ENCODE results near the gene FAM89A. TPM values are rescaled to one million over a fixed set of nuclear protein-coding genes. Genes with fewer than 3 reads are reported as not detected.
"Not testable (repeated sequence)": the region's sequence is repeated elsewhere in the genome, so short reads cannot be mapped to it uniquely, and the experiment has no call there.

FAM89A gene
- total and polyA plus RNA-seq, 2 donors (not counting 3 experiments of a cell fraction or from before 2014, with no cell fraction given) = 21.0 to 24.0 TPM

DNA sequence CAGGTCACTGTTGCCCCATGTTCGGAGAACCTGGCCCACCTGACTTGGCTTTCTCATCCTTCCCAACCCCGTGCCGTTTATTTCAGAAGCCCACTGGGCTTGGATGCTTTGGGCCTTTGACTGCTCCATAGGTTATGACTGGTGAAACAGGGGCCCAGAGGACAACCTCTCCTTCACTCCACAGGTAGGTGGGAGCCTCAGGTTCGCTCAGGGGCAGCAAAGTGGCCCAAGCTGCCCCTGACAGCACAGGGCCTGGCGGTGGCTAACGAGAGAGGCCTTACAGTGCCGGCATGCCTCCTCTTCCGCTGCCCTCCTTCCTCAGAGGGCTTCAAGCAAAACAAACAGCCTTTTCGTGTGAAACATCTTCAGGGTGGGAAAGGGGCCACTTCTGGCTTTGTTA, 16.9 kb downstream of the FAM89A start:
- peaks cover 0 to 4% of the 10 kb centered on the region in 2 experiments for H3K36me3 ChIP-seq (ENCODE audit: control insufficient read depth in 2 of 2, extremely low read depth in 1 of 2, insufficient read depth in 2 of 2, low read length in 2 of 2)
- POLR2A ChIA-PET = no interaction called here
- FAIRE-seq (no peak), DNase-seq (ENCODE audit: low read depth, low spot score) (no peak)
- peaks cover 12% of the 10 kb centered on the region for H3K4me1 ChIP-seq (ENCODE audit: control insufficient read depth, extremely low read depth, insufficient read depth, low read length)
- H3K4me2 ChIP-seq (ENCODE audit: insufficient read depth, low read length) = no peak overlapping the region
- H3K9me1 ChIP-seq (replicated peaks; ENCODE audit: control insufficient read depth, extremely low read depth, insufficient read depth, low read length) = no peaks in the 10 kb centered on the region
- no peaks in the 10 kb centered on the region for H4K20me1 ChIP-seq (replicated peaks; ENCODE audit: control insufficient read depth, extremely low read depth, insufficient read depth, low read length)
- no peaks in the 10 kb centered on the region for H3K27me3 ChIP-seq (ENCODE audit: control insufficient read depth in 2 of 2, insufficient read depth in 2 of 2, low read length in 2 of 2)
- CTCF ChIA-PET = no interaction called here
- TF ChIP-seq GATA2 (IDR thresholded peaks at IDR 0.05; ENCODE audit: insufficient read depth, insufficient read length, low read depth, low read length) (no peak), MYC (IDR thresholded peaks at IDR 0.05; ENCODE audit: low read depth, low read length) (no peak)
- intact Hi-C loops (cut with micrococcal nuclease) = no loop called here
- no peak overlapping the region for H2AFZ ChIP-seq (ENCODE audit: low read depth, low read length)
- no peak overlapping the region for H3K27ac ChIP-seq (ENCODE audit: insufficient read depth, low read depth, low read length)
- H3K9ac ChIP-seq (replicated peaks; ENCODE audit: extremely low read depth, insufficient read depth, low read length) = no peak overlapping the region
- H3K4me3 ChIP-seq (replicated peaks in 1 of 3; ENCODE audit: insufficient read depth in 1 of 3, low read depth in 1 of 3, low read length in 3 of 3) = no peak overlapping the region
- H3K79me2 ChIP-seq (ENCODE audit: control insufficient read depth, insufficient read depth, low read length) = no peaks in the 10 kb centered on the region
- no peaks in the 10 kb centered on the region for H3K9me3 ChIP-seq (replicated peaks; ENCODE audit: control insufficient read depth, insufficient read depth, low read length)
- dilution Hi-C loops (cut with MboI; ENCODE audit: extremely low pct_ligation_motif_present, low sequenced_read_pairs) = no loop called here
- BruUV-seq (replicated peaks) = no TSS peak

DNA sequence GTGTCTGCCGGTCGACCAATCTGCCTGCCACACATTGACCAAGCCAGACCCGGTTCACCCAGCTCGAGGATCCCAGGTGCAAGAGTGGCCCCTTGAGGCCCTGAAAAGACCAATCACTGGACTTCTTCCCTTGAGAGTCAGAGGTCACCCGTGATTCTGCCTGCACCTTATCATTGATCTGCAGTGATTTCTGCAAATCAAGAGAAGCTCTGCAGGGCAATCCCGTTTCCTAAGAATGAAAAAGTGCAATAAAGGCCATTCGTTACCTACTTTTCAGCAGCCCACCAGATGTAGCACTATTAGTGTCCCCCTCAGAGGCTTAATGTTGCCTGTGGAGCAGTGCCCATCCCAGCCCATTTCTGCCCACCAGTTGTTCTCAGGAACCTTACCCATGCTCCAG, 17.5 kb downstream of the FAM89A start:
- FAIRE-seq; H4K20me1 ChIP-seq (replicated peaks; ENCODE audit: control insufficient read depth, extremely low read depth, insufficient read depth, low read length); H3K27ac ChIP-seq (ENCODE audit: insufficient read depth, low read depth, low read length); H3K4me1 ChIP-seq (ENCODE audit: control insufficient read depth, extremely low read depth, insufficient read depth, low read length); H3K9me1 ChIP-seq (replicated peaks; ENCODE audit: control insufficient read depth, extremely low read depth, insufficient read depth, low read length); dilution Hi-C loops (cut with MboI; ENCODE audit: extremely low pct_ligation_motif_present, low sequenced_read_pairs); intact Hi-C loops (cut with micrococcal nuclease); CTCF ChIA-PET; H3K4me3 ChIP-seq (replicated peaks in 1 of 3; ENCODE audit: insufficient read depth in 1 of 3, low read depth in 1 of 3, low read length in 3 of 3); H3K36me3 ChIP-seq (ENCODE audit: control insufficient read depth in 2 of 2, extremely low read depth in 1 of 2, insufficient read depth in 2 of 2, low read length in 2 of 2); H2AFZ ChIP-seq (ENCODE audit: low read depth, low read length); BruUV-seq (replicated peaks); H3K27me3 ChIP-seq (ENCODE audit: control insufficient read depth in 2 of 2, insufficient read depth in 2 of 2, low read length in 2 of 2); H3K9me3 ChIP-seq (replicated peaks; ENCODE audit: control insufficient read depth, insufficient read depth, low read length); H3K9ac ChIP-seq (replicated peaks; ENCODE audit: extremely low read depth, insufficient read depth, low read length); H3K79me2 ChIP-seq (ENCODE audit: control insufficient read depth, insufficient read depth, low read length); DNase-seq (ENCODE audit: low read depth, low spot score); H3K4me2 ChIP-seq (ENCODE audit: insufficient read depth, low read length): not testable (repeated sequence)
- POLR2A ChIA-PET = interaction anchor here (1.0 kb wide), 1 partner anchor 18 kb away, joined by 3 read pairs; the partner anchor contains the start of gene FAM89A

All from endothelial cell of umbilical vein (primary cell).